SU-DHL-6 (cell line): ENCODE data around the gene MBNL1.

Experiments
- EZH2phosphoT487 ChIP-seq: fragments of 200-600 bp; sonication (generic), shearing (Covaris generic); conservative IDR thresholded peaks from 2 replicates; pipeline ENCODE4 v1.6.1; 2018; ENCODE audit warnings: mild to moderate bottlenecking, antibody characterized with exemption, low read length, moderate library complexity, mixed read lengths
- TF ChIP-seq, protein P1 (sequence below): fragments of 200-600 bp; sonication (generic); IDR thresholded peaks from one replicate; pipeline ENCODE4 v1.5.1; 2017; ENCODE audit warnings: antibody characterized with exemption, mild to moderate bottlenecking, low read length, moderate library complexity; ENCODE audit not compliant: insufficient read depth, poor library complexity, severe bottlenecking

DNA sequence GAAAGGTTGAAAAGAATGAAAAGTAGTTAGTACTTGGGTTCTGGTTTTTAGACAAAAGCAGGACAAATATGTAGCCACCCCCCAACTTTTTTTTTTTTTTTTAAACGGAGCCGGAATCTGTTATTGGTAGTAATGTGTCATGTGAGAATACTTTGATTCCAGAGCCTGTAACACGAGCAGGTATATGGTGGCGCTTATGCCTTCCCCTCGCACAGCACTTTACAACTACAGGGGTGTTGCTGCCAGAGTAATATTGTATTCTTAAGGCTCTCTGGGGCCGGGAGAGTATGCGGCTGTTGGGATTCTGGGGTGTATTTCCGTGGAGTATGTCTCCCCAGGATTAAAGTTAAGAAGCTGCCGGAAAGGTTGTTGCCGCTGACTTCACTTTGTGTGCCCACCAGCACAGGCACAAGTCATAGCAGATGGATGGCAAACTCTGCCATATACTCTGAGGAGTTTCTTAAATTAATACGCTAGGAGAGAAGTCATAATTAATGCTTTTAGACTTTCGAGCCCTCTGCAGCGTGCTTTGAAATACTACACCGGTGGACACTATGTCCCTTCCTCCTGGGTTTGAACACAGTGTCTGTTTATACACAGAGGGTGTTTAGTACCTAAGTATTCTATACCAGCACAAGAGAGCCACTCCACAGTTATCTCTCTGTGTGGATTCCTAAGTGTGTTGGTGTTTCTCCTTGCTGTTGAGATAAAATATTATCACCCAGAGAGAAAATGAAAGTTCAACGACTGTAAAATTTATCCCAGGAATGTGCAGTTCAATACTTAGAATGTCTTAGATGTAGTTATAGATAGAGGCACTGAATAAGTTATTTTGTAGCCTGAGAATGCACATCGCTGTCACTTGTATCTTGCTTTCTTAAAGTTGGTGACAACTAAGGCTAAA, 1.4 kb downstream of the MBNL1 start:
- TF ChIP-seq, protein P1, sequence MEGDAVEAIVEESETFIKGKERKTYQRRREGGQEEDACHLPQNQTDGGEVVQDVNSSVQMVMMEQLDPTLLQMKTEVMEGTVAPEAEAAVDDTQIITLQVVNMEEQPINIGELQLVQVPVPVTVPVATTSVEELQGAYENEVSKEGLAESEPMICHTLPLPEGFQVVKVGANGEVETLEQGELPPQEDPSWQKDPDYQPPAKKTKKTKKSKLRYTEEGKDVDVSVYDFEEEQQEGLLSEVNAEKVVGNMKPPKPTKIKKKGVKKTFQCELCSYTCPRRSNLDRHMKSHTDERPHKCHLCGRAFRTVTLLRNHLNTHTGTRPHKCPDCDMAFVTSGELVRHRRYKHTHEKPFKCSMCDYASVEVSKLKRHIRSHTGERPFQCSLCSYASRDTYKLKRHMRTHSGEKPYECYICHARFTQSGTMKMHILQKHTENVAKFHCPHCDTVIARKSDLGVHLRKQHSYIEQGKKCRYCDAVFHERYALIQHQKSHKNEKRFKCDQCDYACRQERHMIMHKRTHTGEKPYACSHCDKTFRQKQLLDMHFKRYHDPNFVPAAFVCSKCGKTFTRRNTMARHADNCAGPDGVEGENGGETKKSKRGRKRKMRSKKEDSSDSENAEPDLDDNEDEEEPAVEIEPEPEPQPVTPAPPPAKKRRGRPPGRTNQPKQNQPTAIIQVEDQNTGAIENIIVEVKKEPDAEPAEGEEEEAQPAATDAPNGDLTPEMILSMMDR: no peak
- no peak for TF ChIP-seq EZH2phosphoT487
